Trophoblast cell (in vitro differentiated cells and primary cell): ENCODE data around the gene OLFM1.

Experiments used
- DNase-seq, 2 donors: peaks; one replicate each; pipeline ENCODE4 v3.0.0-alpha.2; 2016
- H2AFZ ChIP-seq: 2 replicates; pipeline ENCODE4 v1.6.1; 2013; ENCODE audit warnings: low read length, moderate library complexity, mild to moderate bottlenecking; ENCODE audit not compliant: insufficient read depth, poor library complexity
- H2AK5ac ChIP-seq: 2 replicates; pipeline ENCODE4 v1.6.1; 2013; ENCODE audit warnings: mild to moderate bottlenecking, low read length
- H2BK120ac ChIP-seq: 2 replicates; pipeline ENCODE4 v1.6.1; 2013; ENCODE audit warnings: low read length, mild to moderate bottlenecking, moderate library complexity; ENCODE audit not compliant: insufficient read depth, poor library complexity
- H2BK12ac ChIP-seq: 2 replicates; pipeline ENCODE4 v1.6.1; 2013; ENCODE audit warnings: mild to moderate bottlenecking, low read length, moderate library complexity
- H2BK5ac ChIP-seq: 2 replicates; pipeline ENCODE4 v1.6.1; 2013; ENCODE audit warnings: low read length, low read depth, moderate library complexity, mild to moderate bottlenecking; ENCODE audit not compliant: poor library complexity
- H3K14ac ChIP-seq: 2 replicates; pipeline ENCODE4 v1.6.1; 2013; ENCODE audit warnings: mild to moderate bottlenecking, low read length
- H3K18ac ChIP-seq: 2 replicates; pipeline ENCODE4 v1.6.1; 2013; ENCODE audit warnings: mild to moderate bottlenecking, low read length
- H3K23ac ChIP-seq: 2 replicates; pipeline ENCODE4 v1.6.1; 2013; ENCODE audit warnings: low read length
- H3K27ac ChIP-seq: 2 replicates; pipeline ENCODE4 v1.5.1; 2013; ENCODE audit warnings: low read depth, mild to moderate bottlenecking, inconsistent platforms, low read length, moderate library complexity
- H3K27me3 ChIP-seq: 2 replicates; pipeline ENCODE4 v1.6.1; 2013; ENCODE audit warnings: inconsistent platforms, mild to moderate bottlenecking, low read length, moderate library complexity; ENCODE audit not compliant: insufficient read depth
- H3K36me3 ChIP-seq, 2 experiments: 1 replicate in 1 of 2; 2 replicates in 1 of 2; pipeline ENCODE4 v1.6.1; 2013; ENCODE audit warnings: low read length in 2 of 2, mild to moderate bottlenecking in 2 of 2, moderate library complexity in 1 of 2; ENCODE audit not compliant: insufficient read depth in 2 of 2, control insufficient read depth in 1 of 2
- H3K4ac ChIP-seq: 2 replicates; pipeline ENCODE4 v1.6.1; 2013; ENCODE audit warnings: low read depth, mild to moderate bottlenecking, low read length, moderate library complexity
- H3K4me1 ChIP-seq, 2 experiments: 1 replicate in 1 of 2; 2 replicates in 1 of 2; pipeline ENCODE4 v1.6.1; 2013; ENCODE audit warnings: low read length in 2 of 2, mild to moderate bottlenecking in 2 of 2, moderate library complexity in 1 of 2; ENCODE audit not compliant: insufficient read depth in 2 of 2, control insufficient read depth in 1 of 2
- H3K4me2 ChIP-seq: 2 replicates; pipeline ENCODE4 v1.6.1; 2013; ENCODE audit warnings: inconsistent platforms, mild to moderate bottlenecking, low read length, moderate library complexity
- H3K4me3 ChIP-seq: 2 replicates; pipeline ENCODE4 v1.5.1; 2013; ENCODE audit warnings: mild to moderate bottlenecking, low read depth, low read length, inconsistent platforms
- H3K79me1 ChIP-seq: one replicate; pipeline ENCODE4 v1.6.1; 2013; ENCODE audit warnings: low read length
- H3K79me2 ChIP-seq: 2 replicates; pipeline ENCODE4 v1.6.1; 2013; ENCODE audit warnings: low read length, mild to moderate bottlenecking; ENCODE audit not compliant: control insufficient read depth, insufficient read depth, poor library complexity
- H3K9ac ChIP-seq: 2 replicates; pipeline ENCODE4 v1.6.1; 2013; ENCODE audit warnings: mild to moderate bottlenecking, low read length
- H3K9me3 ChIP-seq: 2 replicates; pipeline ENCODE4 v1.6.1; 2013; ENCODE audit warnings: low read depth, mild to moderate bottlenecking, control low read depth, inconsistent platforms, low read length; ENCODE audit not compliant: insufficient read depth
- H4K12ac ChIP-seq: 2 replicates; pipeline ENCODE4 v1.6.1; 2013; ENCODE audit warnings: low read depth, mild to moderate bottlenecking, low read length, moderate library complexity
- H4K8ac ChIP-seq: 2 replicates; pipeline ENCODE4 v1.6.1; 2013; ENCODE audit warnings: low read depth, mild to moderate bottlenecking, low read length, moderate library complexity
- H4K91ac ChIP-seq: one replicate; pipeline ENCODE4 v1.6.1; 2013; ENCODE audit warnings: low read depth, mild to moderate bottlenecking, low read length, moderate library complexity
- WGBS: extraction: QIAGEN DNeasy Blood & Tissue Kit; methylation state at CpG from one replicate; pipeline ENCODE4 v1.1.7; 2013; ENCODE audit warnings: missing lambda C conversion rate; ENCODE audit not compliant: insufficient read length, insufficient coverage; ENCODE audit errors: extremely low coverage; 5-methylcytosine and 5-hydroxymethylcytosine counted together

Gene OLFM1

GRCh38 chr9:135139366-135139959 is 52.0 kb downstream of the OLFM1 start:
- Histone ChIP-seq H3K27me3 (no peaks in the 10 kb centered on the region), H2BK5ac (no peak overlapping the region), H4K91ac (no peak overlapping the region), H3K23ac (no peak overlapping the region), H3K9ac (no peak overlapping the region), H3K79me1 (no peaks in the 10 kb centered on the region), H3K4me3 (no peak overlapping the region), H3K27ac (no peak overlapping the region), H2BK12ac (no peak overlapping the region), H4K8ac (no peak overlapping the region), H2AK5ac (no peak overlapping the region), H3K4me1 (no peaks in the 10 kb centered on the region), H3K9me3 (peaks cover 17% of the 10 kb centered on the region), H3K79me2 (no peaks in the 10 kb centered on the region), H3K4me2 (no peak overlapping the region), H4K12ac (no peak overlapping the region), H3K18ac (no peak overlapping the region), H3K4ac (no peak overlapping the region), H3K36me3 (no peaks in the 10 kb centered on the region), H2AFZ (no peak overlapping the region), H2BK120ac (no peak overlapping the region), H3K14ac (no peak overlapping the region)
- no CpG with 5 or more reads among the region's 2 CpGs for WGBS
- DNase-seq, result no peak

GRCh38 chr9:135141183-135141774 is 53.8 kb downstream of the OLFM1 start:
- Histone ChIP-seq H3K79me2 (no peaks in the 10 kb centered on the region), H3K4me2 (no peak overlapping the region), H2BK12ac (no peak overlapping the region), H3K4me1 (no peaks in the 10 kb centered on the region), H3K9me3 (peaks cover 17% of the 10 kb centered on the region), H3K36me3 (no peaks in the 10 kb centered on the region), H3K27me3 (no peaks in the 10 kb centered on the region), H3K18ac (no peak overlapping the region), H3K14ac (no peak overlapping the region), H3K4me3 (no peak overlapping the region), H2AFZ (no peak overlapping the region), H2BK120ac (no peak overlapping the region), H3K79me1 (no peaks in the 10 kb centered on the region), H4K8ac (no peak overlapping the region), H2BK5ac (no peak overlapping the region), H3K27ac (no peak overlapping the region), H3K4ac (no peak overlapping the region), H3K9ac (no peak overlapping the region), H3K23ac (no peak overlapping the region), H4K91ac (no peak overlapping the region), H4K12ac (no peak overlapping the region), H2AK5ac (no peak overlapping the region)
- WGBS, result 100% methylated on average over 1 of the region's 2 CpGs
- DNase-seq, result no peak

DNA sequence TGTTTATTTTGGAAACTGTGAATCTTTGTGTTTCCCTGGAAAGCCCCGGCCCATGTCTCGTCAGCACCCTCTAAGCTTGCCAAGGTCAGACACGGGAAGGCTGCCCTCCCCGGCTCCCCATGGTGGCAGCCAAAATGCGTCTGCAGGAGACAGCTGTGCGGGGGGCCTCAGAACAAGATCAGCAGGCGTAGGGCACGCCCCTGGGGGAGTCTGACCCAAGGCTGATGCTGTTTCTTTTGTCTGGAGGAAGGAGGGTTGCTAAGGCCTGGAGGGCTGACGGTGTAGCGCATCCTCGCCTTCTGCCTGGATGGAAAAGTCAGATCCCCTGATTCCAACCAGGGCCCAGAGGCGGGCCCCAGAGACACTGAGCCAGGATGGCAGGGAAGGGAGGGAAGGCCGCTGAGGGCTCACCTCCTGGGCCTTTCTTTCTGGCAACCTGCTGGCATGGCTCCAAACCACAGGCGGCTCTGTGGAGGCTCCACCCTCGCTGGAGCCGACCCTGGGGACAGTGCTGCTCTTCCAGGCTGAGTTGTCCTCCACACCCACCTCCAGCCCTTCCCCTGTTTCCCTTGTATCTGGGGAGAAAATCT is 57.2 kb downstream of the OLFM1 start:
- H3K4me2 ChIP-seq, result no peak overlapping the region
- no peak overlapping the region for H3K14ac ChIP-seq
- H2AFZ ChIP-seq, result no peak overlapping the region
- H3K9ac ChIP-seq, result no peak overlapping the region
- no CpG with 5 or more reads among the region's 16 CpGs for WGBS
- no peak overlapping the region for H2AK5ac ChIP-seq
- no peak overlapping the region for H2BK120ac ChIP-seq
- H3K23ac ChIP-seq, result no peak overlapping the region
- no peak overlapping the region for H4K8ac ChIP-seq
- H3K4me3 ChIP-seq, result no peak overlapping the region
- no peak for DNase-seq
- no peak overlapping the region for H4K12ac ChIP-seq
- H3K79me2 ChIP-seq, result no peaks in the 10 kb centered on the region
- H2BK5ac ChIP-seq, result no peak overlapping the region
- H3K27me3 ChIP-seq, result no peaks in the 10 kb centered on the region
- H3K18ac ChIP-seq, result no peak overlapping the region
- no peak overlapping the region for H2BK12ac ChIP-seq
- H3K79me1 ChIP-seq, result no peaks in the 10 kb centered on the region
- no peak overlapping the region for H4K91ac ChIP-seq
- peaks cover 13% of the 10 kb centered on the region for H3K9me3 ChIP-seq
- no peaks in the 10 kb centered on the region for H3K4me1 ChIP-seq
- no peaks in the 10 kb centered on the region for H3K36me3 ChIP-seq
- no peak overlapping the region for H3K27ac ChIP-seq
- H3K4ac ChIP-seq, result no peak overlapping the region

- Histone ChIP-seq H3K79me2 (no peaks in the 10 kb centered on the region), H4K91ac (no peak overlapping the region), H4K12ac (no peak overlapping the region), H3K23ac (no peak overlapping the region), H3K18ac (no peak overlapping the region), H3K4me3 (no peak overlapping the region), H2AFZ (no peak overlapping the region), H3K36me3 (no peaks in the 10 kb centered on the region), H3K79me1 (no peaks in the 10 kb centered on the region), H2AK5ac (no peak overlapping the region), H2BK12ac (no peak overlapping the region), H3K27ac (no peak overlapping the region), H3K4me2 (no peak overlapping the region), H3K27me3 (no peaks in the 10 kb centered on the region), H4K8ac (no peak overlapping the region), H3K14ac (no peak overlapping the region), H3K4me1 (no peaks in the 10 kb centered on the region), H3K9me3 (peaks cover 11% of the 10 kb centered on the region), H2BK5ac (no peak overlapping the region), H2BK120ac (no peak overlapping the region), H3K9ac (no peak overlapping the region), H3K4ac (no peak overlapping the region)
- DNase-seq, result no peak
- 100% methylated on average over 1 of the region's 9 CpGs for WGBS
Observed at GRCh38 chr9:135145312-135145711, 57.8 kb downstream of the OLFM1 start.
